Activated CD8-positive, alpha-beta T cell treated with anti-CD3 and anti-CD28 coated beads for 36 hours (primary cell): ENCODE data around the gene ARF5. TPM values are rescaled to one million over a fixed set of nuclear protein-coding genes. Genes with fewer than 3 reads are reported as not detected.

ENCODE experiments used
- ATAC-seq: fragments of 200-7000 bp; cut with Tn5 transposase; one replicate; pipeline ENCODE4 v1.10.0; 2021; ENCODE audit warnings: mild to moderate bottlenecking, moderate library complexity
- CTCF ChIA-PET: fragments of 350-600 bp; sonication (Branson Sonifier 250); formaldehyde crosslinking; loops from one replicate; lab custom pipeline; 2021; ENCODE audit warnings: antibody characterized with exemption; lab: Charles Lee
- POLR2A ChIA-PET: fragments of 350-600 bp; sonication (Branson Sonifier 250); formaldehyde crosslinking; loops from one replicate; lab custom pipeline; 2021; ENCODE audit warnings: antibody characterized with exemption; lab: Charles Lee
- DNase-seq: peaks from one replicate; pipeline ENCODE4 v3.0.0-alpha.2; 2020
- H3K27ac Mint-ChIP-seq: one replicate; pipeline ENCODE4 v1.8.0; 2021; ENCODE audit warnings: mild to moderate bottlenecking, mixed read lengths
- H3K27me3 Mint-ChIP-seq: one replicate; pipeline ENCODE4 v1.8.0; 2021; ENCODE audit warnings: mixed read lengths
- H3K36me3 Mint-ChIP-seq: one replicate; pipeline ENCODE4 v1.8.0; 2021; ENCODE audit warnings: low read depth, mixed read lengths
- H3K4me1 Mint-ChIP-seq: one replicate; pipeline ENCODE4 v1.8.0; 2021; ENCODE audit warnings: low read depth, mixed read lengths
- H3K4me3 Mint-ChIP-seq: one replicate; pipeline ENCODE4 v1.8.0; 2021; ENCODE audit warnings: mild to moderate bottlenecking, moderate library complexity, mixed read lengths
- H3K9me3 Mint-ChIP-seq: one replicate; pipeline ENCODE4 v1.8.0; 2021; ENCODE audit warnings: mixed read lengths
- CTCF ChIP-seq: fragments of 200-600 bp; IDR thresholded peaks from one replicate; pipeline ENCODE4 v1.8.0; 2022; ENCODE audit warnings: antibody characterized with exemption, mild to moderate bottlenecking
- intact Hi-C: fragments of 100-400 bp; cut with micrococcal nuclease; formaldehyde crosslinking; loops from one replicate; pipeline ENCODE4 v1.10.0; 2022
- total RNA-seq, 2 experiments: library from RNA; stranded (reverse); gene quantifications; one replicate each; pipeline ENCODE4 v1.2.3, GENCODE V29; 2021

ARF5 gene
- total RNA-seq, 2 experiments from 2014 or later: 106 to 114 TPM

- ATAC-seq: no peak
- no peaks in the 10 kb centered on the region for H3K9me3 Mint-ChIP-seq
- intact Hi-C loops: no loop called here
- H3K27ac Mint-ChIP-seq: no peak overlapping the region
- peaks cover 56% of the 10 kb centered on the region for H3K4me1 Mint-ChIP-seq
- ChIA-PET POLR2A (interaction anchor here (1.0 to 1.9 kb wide), 4 partner anchors 52 to 195 kb away, joined by 3 to 11 read pairs (median 4); partner anchors contain the start of gene SND1), CTCF (interaction anchor here (0.9 to 1.3 kb wide), 2 partner anchors 19 to 549 kb away, joined by 3 read pairs; no protein-coding TSS in a partner anchor)
- no peaks in the 10 kb centered on the region for H3K27me3 Mint-ChIP-seq
- H3K4me3 Mint-ChIP-seq: no peak overlapping the region
- peaks cover 27% of the 10 kb centered on the region for H3K36me3 Mint-ChIP-seq
- TF ChIP-seq CTCF: no peak
- no peak for DNase-seq
These were observed 1.9 kb upstream of the ARF5 start for GRCh38 chr7:127586346-127586745.

- no peak for ATAC-seq
- peak overlapping the region; percentile 64 for H3K4me3 Mint-ChIP-seq
- POLR2A ChIA-PET: no interaction called here
These were observed 570 bp upstream of the ARF5 start for GRCh38 chr7:127587663-127588018.

GRCh38 chr7:127588697-127589482 is 679 bp downstream of the ARF5 start:
- DNase-seq (peak; percentile 28), ATAC-seq (peak; percentile 21)
- intact Hi-C loops: no loop called here
- Mint-ChIP-seq H3K4me1 (peaks cover 38% of the 10 kb centered on the region), H3K27ac (peak overlapping the region; percentile 94), H3K9me3 (no peaks in the 10 kb centered on the region), H3K4me3 (peak overlapping the region; percentile 93), H3K36me3 (peaks cover 13% of the 10 kb centered on the region), H3K27me3 (no peaks in the 10 kb centered on the region)
- ChIA-PET CTCF (interaction anchor here (0.8 to 1.3 kb wide), 5 partner anchors 12 to 621 kb away, joined by 3 read pairs; no protein-coding TSS in a partner anchor), POLR2A (interaction anchor here (0.6 to 1.2 kb wide), 5 partner anchors 9 to 515 kb away, joined by 3 to 5 read pairs (median 3); no protein-coding TSS in a partner anchor)
- no peak for TF ChIP-seq CTCF

More at GRCh38 chr7:127587663-127588018, 570 bp upstream of the ARF5 start:
- Mint-ChIP-seq H3K27me3 (no peaks in the 10 kb centered on the region), H3K4me1 (peaks cover 49% of the 10 kb centered on the region), H3K36me3 (peaks cover 25% of the 10 kb centered on the region), H3K27ac (no peak overlapping the region), H3K9me3 (no peaks in the 10 kb centered on the region)
- DNase-seq: no peak
- CTCF ChIA-PET: no interaction called here
- intact Hi-C loops: no loop called here
- TF ChIP-seq CTCF: no peak

GRCh38 chr7:127589896-127590295 is 1.7 kb downstream of the ARF5 start:
- TF ChIP-seq CTCF: no peak
- peak overlapping the region; percentile 93 for H3K4me3 Mint-ChIP-seq
- intact Hi-C loops: no loop called here
- ATAC-seq: no peak
- DNase-seq: no peak
- ChIA-PET CTCF (interaction anchor here (1.3 kb wide), 1 partner anchor 11 kb away, joined by 3 read pairs; no protein-coding TSS in a partner anchor), POLR2A (no interaction called here)
- no peaks in the 10 kb centered on the region for H3K27me3 Mint-ChIP-seq
- peaks cover 29% of the 10 kb centered on the region for H3K4me1 Mint-ChIP-seq
- H3K9me3 Mint-ChIP-seq: no peaks in the 10 kb centered on the region
- peaks cover 12% of the 10 kb centered on the region for H3K36me3 Mint-ChIP-seq
- no peak overlapping the region for H3K27ac Mint-ChIP-seq

GRCh38 chr7:127591189-127591588 is 3.0 kb downstream of the ARF5 start:
- Mint-ChIP-seq H3K9me3 (no peaks in the 10 kb centered on the region), H3K4me3 (no peak overlapping the region), H3K36me3 (peaks cover 12% of the 10 kb centered on the region), H3K27ac (peak overlapping the region; percentile 59), H3K4me1 (peaks cover 22% of the 10 kb centered on the region), H3K27me3 (no peaks in the 10 kb centered on the region)
- ATAC-seq (no peak), DNase-seq (no peak)
- ChIA-PET CTCF (no interaction called here), POLR2A (no interaction called here)
- no peak for TF ChIP-seq CTCF
- intact Hi-C loops: no loop called here
